Astrocyte (in vitro differentiated cells and primary cell): ENCODE data around the gene MAML2.

Experiments used
- EZH2 ChIP-seq: IDR thresholded peaks from 2 replicates; pipeline ENCODE4 v1.6.1; 2012; ENCODE audit warnings: mild to moderate bottlenecking, low read length, inconsistent platforms; ENCODE audit not compliant: insufficient read depth
- TF ChIP-seq, protein P1 (sequence below): IDR thresholded peaks from 2 replicates; pipeline ENCODE4 v1.5.1; 2011; ENCODE audit warnings: low read depth, mild to moderate bottlenecking, inconsistent platforms, low read length, moderate library complexity; ENCODE audit not compliant: insufficient read depth

DNA sequence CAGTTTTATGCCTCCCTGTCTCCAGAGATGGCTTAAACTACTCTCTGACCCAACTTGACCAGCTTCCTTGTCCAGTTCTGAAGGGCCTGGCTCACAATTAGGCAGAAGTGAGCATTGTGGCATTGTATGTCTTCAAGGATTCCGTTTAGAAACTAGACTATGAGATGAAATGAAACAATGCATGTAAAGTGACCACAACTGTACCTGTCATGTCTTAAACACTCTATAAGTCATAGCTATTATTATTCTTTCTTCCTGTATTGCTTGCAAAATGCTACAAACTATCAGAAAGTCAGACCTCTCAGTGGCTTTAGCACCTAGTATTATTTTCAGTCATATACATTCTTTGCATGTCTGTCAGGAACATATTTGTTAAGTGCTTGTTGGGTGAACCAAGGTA, 291.2 kb downstream of the MAML2 start:
- TF ChIP-seq, protein P1, sequence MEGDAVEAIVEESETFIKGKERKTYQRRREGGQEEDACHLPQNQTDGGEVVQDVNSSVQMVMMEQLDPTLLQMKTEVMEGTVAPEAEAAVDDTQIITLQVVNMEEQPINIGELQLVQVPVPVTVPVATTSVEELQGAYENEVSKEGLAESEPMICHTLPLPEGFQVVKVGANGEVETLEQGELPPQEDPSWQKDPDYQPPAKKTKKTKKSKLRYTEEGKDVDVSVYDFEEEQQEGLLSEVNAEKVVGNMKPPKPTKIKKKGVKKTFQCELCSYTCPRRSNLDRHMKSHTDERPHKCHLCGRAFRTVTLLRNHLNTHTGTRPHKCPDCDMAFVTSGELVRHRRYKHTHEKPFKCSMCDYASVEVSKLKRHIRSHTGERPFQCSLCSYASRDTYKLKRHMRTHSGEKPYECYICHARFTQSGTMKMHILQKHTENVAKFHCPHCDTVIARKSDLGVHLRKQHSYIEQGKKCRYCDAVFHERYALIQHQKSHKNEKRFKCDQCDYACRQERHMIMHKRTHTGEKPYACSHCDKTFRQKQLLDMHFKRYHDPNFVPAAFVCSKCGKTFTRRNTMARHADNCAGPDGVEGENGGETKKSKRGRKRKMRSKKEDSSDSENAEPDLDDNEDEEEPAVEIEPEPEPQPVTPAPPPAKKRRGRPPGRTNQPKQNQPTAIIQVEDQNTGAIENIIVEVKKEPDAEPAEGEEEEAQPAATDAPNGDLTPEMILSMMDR = no peak
- TF ChIP-seq EZH2 = no peak
